ENCODE results near the gene PPIB.
"Not testable (repeated sequence)": the region's sequence is repeated elsewhere in the genome, so short reads cannot be mapped to it uniquely, and the experiment has no call there.

PPIB gene

GRCh38 chr15:64141798-64142512 is 20.9 kb downstream of the PPIB start:
- DNase-seq (ENCODE audit: low read depth, low spot score), result no peak

- DNase-seq (ENCODE audit: low read depth, low spot score), result no peak
Observed at GRCh38 chr15:64138331-64138941, 24.4 kb downstream of the PPIB start.

GRCh38 chr15:64137226-64137833 is 25.5 kb downstream of the PPIB start:
- DNase-seq (ENCODE audit: low read depth, low spot score), result no peak

GRCh38 chr15:64136347-64136746 is 26.5 kb downstream of the PPIB start:
- DNase-seq (ENCODE audit: low read depth, low spot score), result no peak

- DNase-seq (ENCODE audit: low read depth, low spot score), result no peak
Observed at GRCh38 chr15:64134345-64134829, 28.4 kb downstream of the PPIB start.

- no peak for DNase-seq (ENCODE audit: low read depth, low spot score)
Observed at GRCh38 chr15:64133623-64134344, 29.0 kb downstream of the PPIB start.

GRCh38 chr15:64132217-64132616 is 30.6 kb downstream of the PPIB start:
- DNase-seq (ENCODE audit: low read depth, low spot score), result no peak

GRCh38 chr15:64131547-64131946 is 31.3 kb downstream of the PPIB start:
- DNase-seq (ENCODE audit: low read depth, low spot score), result no peak

GRCh38 chr15:64130159-64130558 is 32.7 kb downstream of the PPIB start:
- no peak for DNase-seq (ENCODE audit: low read depth, low spot score)

GRCh38 chr15:64127521-64128270 is 35.1 kb downstream of the PPIB start:
- DNase-seq (ENCODE audit: low read depth, low spot score), result no peak

GRCh38 chr15:64125978-64126377 is 36.8 kb downstream of the PPIB start:
- DNase-seq (ENCODE audit: low read depth, low spot score), result no peak

GRCh38 chr15:64122936-64123351 is 39.9 kb downstream of the PPIB start:
- DNase-seq (ENCODE audit: low read depth, low spot score), result no peak

GRCh38 chr15:64122444-64122843 is 40.4 kb downstream of the PPIB start:
- DNase-seq (ENCODE audit: low read depth, low spot score), result no peak

- no peak for DNase-seq (ENCODE audit: low read depth, low spot score)
Observed at GRCh38 chr15:64121614-64122013, 41.2 kb downstream of the PPIB start.

GRCh38 chr15:64120322-64120721 is 42.5 kb downstream of the PPIB start:
- not testable (repeated sequence) for DNase-seq (ENCODE audit: low read depth, low spot score)

- DNase-seq (ENCODE audit: low read depth, low spot score), result no peak
Observed at GRCh38 chr15:64117759-64118487, 44.9 kb downstream of the PPIB start.

- no peak for DNase-seq (ENCODE audit: low read depth, low spot score)
Observed at GRCh38 chr15:64112904-64113303, 49.9 kb downstream of the PPIB start.

GRCh38 chr15:64112073-64112772 is 50.6 kb downstream of the PPIB start:
- no peak for DNase-seq (ENCODE audit: low read depth, low spot score)

- no peak for DNase-seq (ENCODE audit: low read depth, low spot score)
Observed at GRCh38 chr15:64111679-64112050, 51.2 kb downstream of the PPIB start.
